Right renal pelvis (tissue), 4 donors: Measurements from ENCODE around the gene SLU7. TPM values are rescaled to one million over a fixed set of nuclear protein-coding genes. Genes with fewer than 3 reads are reported as not detected.

Experiments used
- polyA plus RNA-seq, 4 donors: library from polyadenylated mRNA; unstranded; fragments of 120-200 nt; gene quantifications; one replicate each; pipeline ENCODE4 v1.2.1, GENCODE V29; 2013; ENCODE audit not compliant: insufficient read length in 4 of 4

SLU7 gene
- polyA plus RNA-seq, 4 donors = 56.2 to 72.2 (median 62.0) TPM

Other genes starting within 250 kb of the SLU7 start
- not detected for gene FABP6, start 189.6 kb downstream of the SLU7 start, polyA plus RNA-seq
- gene CCNJL, start 106.5 kb downstream of the SLU7 start, polyA plus RNA-seq = 10 to 100 TPM in 1 of 4 donors, 1 to 10 TPM in 3; 7.9 to 10.1 (median 8.3) TPM
- 1 to 10 TPM; 1.7 to 3.3 (median 1.8) TPM for gene C1QTNF2, start 48.5 kb downstream of the SLU7 start, polyA plus RNA-seq
- gene FAM200C, start 19.0 kb downstream of the SLU7 start, polyA plus RNA-seq = 10 to 100 TPM; 13.1 to 15.5 (median 13.7) TPM
- 10 to 100 TPM; 66.9 to 75.0 (median 71.7) TPM for gene PTTG1, start 2.8 kb upstream of the SLU7 start, polyA plus RNA-seq